Activated naive CD4-positive, alpha-beta T cell treated with anti-CD3 and anti-CD28 coated beads, Interleukin-2, amount 50 U/mL, for 24 hours (primary cell): ENCODE data around the gene DKC1.
A peak's percentile ranks its signal among the peaks of the same experiment; 100 is the strongest.

Source experiments
- H3K27ac Mint-ChIP-seq: one replicate; pipeline ENCODE4 v1.8.0; 2021; ENCODE audit warnings: mild to moderate bottlenecking, mixed read lengths
- H3K27me3 Mint-ChIP-seq: one replicate; pipeline ENCODE4 v1.8.0; 2021; ENCODE audit warnings: mixed read lengths
- H3K36me3 Mint-ChIP-seq: one replicate; pipeline ENCODE4 v1.8.0; 2021; ENCODE audit warnings: mixed read lengths
- H3K4me1 Mint-ChIP-seq: one replicate; pipeline ENCODE4 v1.8.0; 2021; ENCODE audit warnings: mixed read lengths
- H3K4me3 Mint-ChIP-seq: one replicate; pipeline ENCODE4 v1.8.0; 2021; ENCODE audit warnings: mild to moderate bottlenecking, mixed read lengths
- H3K9me3 Mint-ChIP-seq: one replicate; pipeline ENCODE4 v1.8.0; 2021; ENCODE audit warnings: mixed read lengths

Gene DKC1

GRCh38 chrX:154762537-154763296, at the start of gene DKC1:
Gene DKC1 (plus strand): TSS chrX:154762864. CDS start chrX:154762966, 102 bp downstream.
- peak within 1 kb of the TSS; percentile 95 for H3K27ac Mint-ChIP-seq
- no peaks in the 10 kb centered on the region for H3K27me3 Mint-ChIP-seq
- H3K9me3 Mint-ChIP-seq, result no peaks in the 10 kb centered on the region
- peaks cover 10% of the 10 kb centered on the region for H3K36me3 Mint-ChIP-seq
- H3K4me1 Mint-ChIP-seq, result peaks cover 20% of the 10 kb centered on the region
- H3K4me3 Mint-ChIP-seq, result peak within 1 kb of the TSS; percentile 90

- no peaks in the 10 kb centered on the region for H3K9me3 Mint-ChIP-seq
- H3K27me3 Mint-ChIP-seq, result no peaks in the 10 kb centered on the region
- peaks cover 7% of the 10 kb centered on the region for H3K36me3 Mint-ChIP-seq
- H3K4me3 Mint-ChIP-seq, result no peak overlapping the region
- H3K27ac Mint-ChIP-seq, result no peak overlapping the region
- peaks cover 54% of the 10 kb centered on the region for H3K4me1 Mint-ChIP-seq
Observed at GRCh38 chrX:154714925-154715324, 47.7 kb upstream of the DKC1 start.

- no peaks in the 10 kb centered on the region for H3K27me3 Mint-ChIP-seq
- H3K4me3 Mint-ChIP-seq, result no peak overlapping the region
- peaks cover 54% of the 10 kb centered on the region for H3K4me1 Mint-ChIP-seq
- peaks cover 7% of the 10 kb centered on the region for H3K36me3 Mint-ChIP-seq
- no peaks in the 10 kb centered on the region for H3K9me3 Mint-ChIP-seq
- no peak overlapping the region for H3K27ac Mint-ChIP-seq
Observed at GRCh38 chrX:154715825-154716224, 46.8 kb upstream of the DKC1 start.

GRCh38 chrX:154717824-154718223, 44.8 kb upstream of the DKC1 start:
- Mint-ChIP-seq H3K4me1 (peaks cover 50% of the 10 kb centered on the region), H3K27me3 (no peaks in the 10 kb centered on the region), H3K36me3 (no peaks in the 10 kb centered on the region), H3K9me3 (no peaks in the 10 kb centered on the region), H3K27ac (peak overlapping the region; percentile 94), H3K4me3 (peak overlapping the region; percentile 68)

- peak overlapping the region; percentile 68 for H3K4me3 Mint-ChIP-seq
- no peaks in the 10 kb centered on the region for H3K36me3 Mint-ChIP-seq
- no peaks in the 10 kb centered on the region for H3K9me3 Mint-ChIP-seq
- peak overlapping the region; percentile 94 for H3K27ac Mint-ChIP-seq
- no peaks in the 10 kb centered on the region for H3K27me3 Mint-ChIP-seq
- peaks cover 50% of the 10 kb centered on the region for H3K4me1 Mint-ChIP-seq
Observed at GRCh38 chrX:154718616-154719015, 44.0 kb upstream of the DKC1 start.

- H3K27me3 Mint-ChIP-seq, result no peaks in the 10 kb centered on the region
- H3K4me3 Mint-ChIP-seq, result peak overlapping the region; percentile 61
- peak overlapping the region; percentile 75 for H3K27ac Mint-ChIP-seq
- H3K4me1 Mint-ChIP-seq, result peaks cover 50% of the 10 kb centered on the region
- no peaks in the 10 kb centered on the region for H3K9me3 Mint-ChIP-seq
- no peaks in the 10 kb centered on the region for H3K36me3 Mint-ChIP-seq
Observed at GRCh38 chrX:154719132-154719675, 43.5 kb upstream of the DKC1 start.

GRCh38 chrX:154720067-154720466, 42.6 kb upstream of the DKC1 start:
- Mint-ChIP-seq H3K27me3 (no peaks in the 10 kb centered on the region), H3K27ac (no peak overlapping the region), H3K4me1 (peaks cover 52% of the 10 kb centered on the region), H3K9me3 (no peaks in the 10 kb centered on the region), H3K36me3 (no peaks in the 10 kb centered on the region), H3K4me3 (no peak overlapping the region)

GRCh38 chrX:154721155-154721554, 41.5 kb upstream of the DKC1 start:
- Mint-ChIP-seq H3K4me3 (no peak overlapping the region), H3K4me1 (peaks cover 60% of the 10 kb centered on the region), H3K27ac (no peak overlapping the region), H3K9me3 (no peaks in the 10 kb centered on the region), H3K36me3 (no peaks in the 10 kb centered on the region), H3K27me3 (no peaks in the 10 kb centered on the region)

- peaks cover 51% of the 10 kb centered on the region for H3K4me1 Mint-ChIP-seq
- H3K36me3 Mint-ChIP-seq, result no peaks in the 10 kb centered on the region
- no peaks in the 10 kb centered on the region for H3K9me3 Mint-ChIP-seq
- H3K27ac Mint-ChIP-seq, result no peak overlapping the region
- no peaks in the 10 kb centered on the region for H3K27me3 Mint-ChIP-seq
- H3K4me3 Mint-ChIP-seq, result peak overlapping the region; percentile 11
Observed at GRCh38 chrX:154724993-154725756, 37.5 kb upstream of the DKC1 start.

- no peaks in the 10 kb centered on the region for H3K27me3 Mint-ChIP-seq
- no peak overlapping the region for H3K27ac Mint-ChIP-seq
- H3K9me3 Mint-ChIP-seq, result no peaks in the 10 kb centered on the region
- no peak overlapping the region for H3K4me3 Mint-ChIP-seq
- H3K4me1 Mint-ChIP-seq, result peaks cover 71% of the 10 kb centered on the region
- H3K36me3 Mint-ChIP-seq, result no peaks in the 10 kb centered on the region
Observed at GRCh38 chrX:154727418-154727817, 35.2 kb upstream of the DKC1 start.

GRCh38 chrX:154727871-154728270, 34.8 kb upstream of the DKC1 start:
- Mint-ChIP-seq H3K27ac (no peak overlapping the region), H3K9me3 (no peaks in the 10 kb centered on the region), H3K4me3 (no peak overlapping the region), H3K27me3 (no peaks in the 10 kb centered on the region), H3K36me3 (no peaks in the 10 kb centered on the region), H3K4me1 (peaks cover 75% of the 10 kb centered on the region)

- no peaks in the 10 kb centered on the region for H3K36me3 Mint-ChIP-seq
Observed at GRCh38 chrX:154728431-154729190, 34.1 kb upstream of the DKC1 start.

GRCh38 chrX:154729439-154729838, 33.2 kb upstream of the DKC1 start:
- H3K27ac Mint-ChIP-seq, result peak overlapping the region; percentile 87

More at GRCh38 chrX:154728431-154729190, 34.1 kb upstream of the DKC1 start:
- Mint-ChIP-seq H3K9me3 (no peaks in the 10 kb centered on the region), H3K27ac (no peak overlapping the region), H3K4me1 (peaks cover 76% of the 10 kb centered on the region), H3K27me3 (no peaks in the 10 kb centered on the region), H3K4me3 (no peak overlapping the region)

GRCh38 chrX:154730253-154730891, 32.3 kb upstream of the DKC1 start:
- H3K4me3 Mint-ChIP-seq, result no peak overlapping the region
- H3K27ac Mint-ChIP-seq, result no peak overlapping the region

More at GRCh38 chrX:154729439-154729838, 33.2 kb upstream of the DKC1 start:
- Mint-ChIP-seq H3K4me3 (no peak overlapping the region), H3K4me1 (peaks cover 83% of the 10 kb centered on the region), H3K9me3 (no peaks in the 10 kb centered on the region), H3K27me3 (no peaks in the 10 kb centered on the region), H3K36me3 (no peaks in the 10 kb centered on the region)

GRCh38 chrX:154731184-154731583, 31.5 kb upstream of the DKC1 start:
- Mint-ChIP-seq H3K36me3 (no peaks in the 10 kb centered on the region), H3K27ac (peak overlapping the region; percentile 59), H3K4me3 (peak overlapping the region; percentile 44), H3K9me3 (no peaks in the 10 kb centered on the region), H3K27me3 (no peaks in the 10 kb centered on the region), H3K4me1 (peaks cover 83% of the 10 kb centered on the region)

More at GRCh38 chrX:154730253-154730891, 32.3 kb upstream of the DKC1 start:
- no peaks in the 10 kb centered on the region for H3K36me3 Mint-ChIP-seq
- H3K4me1 Mint-ChIP-seq, result peaks cover 83% of the 10 kb centered on the region
- H3K9me3 Mint-ChIP-seq, result no peaks in the 10 kb centered on the region
- H3K27me3 Mint-ChIP-seq, result no peaks in the 10 kb centered on the region
